Measurements from ENCODE around the gene BCL11A.

DNA sequence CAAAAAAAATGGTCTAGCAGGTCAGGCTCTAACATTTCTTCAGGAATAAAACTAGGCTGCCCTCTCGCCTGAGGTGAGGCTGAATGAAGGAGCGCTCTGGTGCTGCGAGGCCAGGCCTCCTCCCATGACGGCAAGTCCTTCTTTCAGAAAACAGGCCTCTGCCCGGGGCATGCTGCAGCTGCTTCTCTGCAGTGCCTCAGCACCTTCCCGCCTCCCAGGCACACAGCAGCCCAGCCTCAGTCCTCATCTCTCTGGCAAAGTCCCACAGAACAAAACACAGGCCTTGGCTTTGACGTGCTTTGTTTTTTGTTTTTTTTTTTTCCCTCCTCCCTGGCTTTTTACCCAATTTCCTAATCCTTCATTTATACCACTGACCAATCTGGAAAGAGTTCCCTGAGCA, 74.8 kb downstream of the BCL11A start:
- TF ChIP-seq, protein P1, sequence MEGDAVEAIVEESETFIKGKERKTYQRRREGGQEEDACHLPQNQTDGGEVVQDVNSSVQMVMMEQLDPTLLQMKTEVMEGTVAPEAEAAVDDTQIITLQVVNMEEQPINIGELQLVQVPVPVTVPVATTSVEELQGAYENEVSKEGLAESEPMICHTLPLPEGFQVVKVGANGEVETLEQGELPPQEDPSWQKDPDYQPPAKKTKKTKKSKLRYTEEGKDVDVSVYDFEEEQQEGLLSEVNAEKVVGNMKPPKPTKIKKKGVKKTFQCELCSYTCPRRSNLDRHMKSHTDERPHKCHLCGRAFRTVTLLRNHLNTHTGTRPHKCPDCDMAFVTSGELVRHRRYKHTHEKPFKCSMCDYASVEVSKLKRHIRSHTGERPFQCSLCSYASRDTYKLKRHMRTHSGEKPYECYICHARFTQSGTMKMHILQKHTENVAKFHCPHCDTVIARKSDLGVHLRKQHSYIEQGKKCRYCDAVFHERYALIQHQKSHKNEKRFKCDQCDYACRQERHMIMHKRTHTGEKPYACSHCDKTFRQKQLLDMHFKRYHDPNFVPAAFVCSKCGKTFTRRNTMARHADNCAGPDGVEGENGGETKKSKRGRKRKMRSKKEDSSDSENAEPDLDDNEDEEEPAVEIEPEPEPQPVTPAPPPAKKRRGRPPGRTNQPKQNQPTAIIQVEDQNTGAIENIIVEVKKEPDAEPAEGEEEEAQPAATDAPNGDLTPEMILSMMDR (IDR thresholded peaks at IDR 0.05; ENCODE audit: low read depth, low read length, missing input control): no peak
- TF ChIP-seq, protein P2, sequence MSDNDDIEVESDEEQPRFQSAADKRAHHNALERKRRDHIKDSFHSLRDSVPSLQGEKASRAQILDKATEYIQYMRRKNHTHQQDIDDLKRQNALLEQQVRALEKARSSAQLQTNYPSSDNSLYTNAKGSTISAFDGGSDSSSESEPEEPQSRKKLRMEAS (IDR thresholded peaks at IDR 0.05): no peak
- TF ChIP-seq EGR1 (IDR thresholded peaks at IDR 0.05; ENCODE audit: low read depth in 2 of 2): no peak
- no peak for TF ChIP-seq JUND (IDR thresholded peaks at IDR 0.05)
- TF ChIP-seq, protein P3, sequence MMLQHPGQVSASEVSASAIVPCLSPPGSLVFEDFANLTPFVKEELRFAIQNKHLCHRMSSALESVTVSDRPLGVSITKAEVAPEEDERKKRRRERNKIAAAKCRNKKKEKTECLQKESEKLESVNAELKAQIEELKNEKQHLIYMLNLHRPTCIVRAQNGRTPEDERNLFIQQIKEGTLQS (IDR thresholded peaks at IDR 0.05): no peak
- no peak for TF ChIP-seq GABPA (IDR thresholded peaks at IDR 0.05 in 1 of 2, conservative IDR thresholded peaks at IDR 0.05 in 1 of 2)
- no peak for TF ChIP-seq FOXA2 (IDR thresholded peaks at IDR 0.05)
- TF ChIP-seq FOXA1 (IDR thresholded peaks at IDR 0.05): no peak
- no peak for TF ChIP-seq RAD21 (IDR thresholded peaks at IDR 0.05)
- no peak for TF ChIP-seq YY1 (IDR thresholded peaks at IDR 0.05)
- TF ChIP-seq, protein P4, sequence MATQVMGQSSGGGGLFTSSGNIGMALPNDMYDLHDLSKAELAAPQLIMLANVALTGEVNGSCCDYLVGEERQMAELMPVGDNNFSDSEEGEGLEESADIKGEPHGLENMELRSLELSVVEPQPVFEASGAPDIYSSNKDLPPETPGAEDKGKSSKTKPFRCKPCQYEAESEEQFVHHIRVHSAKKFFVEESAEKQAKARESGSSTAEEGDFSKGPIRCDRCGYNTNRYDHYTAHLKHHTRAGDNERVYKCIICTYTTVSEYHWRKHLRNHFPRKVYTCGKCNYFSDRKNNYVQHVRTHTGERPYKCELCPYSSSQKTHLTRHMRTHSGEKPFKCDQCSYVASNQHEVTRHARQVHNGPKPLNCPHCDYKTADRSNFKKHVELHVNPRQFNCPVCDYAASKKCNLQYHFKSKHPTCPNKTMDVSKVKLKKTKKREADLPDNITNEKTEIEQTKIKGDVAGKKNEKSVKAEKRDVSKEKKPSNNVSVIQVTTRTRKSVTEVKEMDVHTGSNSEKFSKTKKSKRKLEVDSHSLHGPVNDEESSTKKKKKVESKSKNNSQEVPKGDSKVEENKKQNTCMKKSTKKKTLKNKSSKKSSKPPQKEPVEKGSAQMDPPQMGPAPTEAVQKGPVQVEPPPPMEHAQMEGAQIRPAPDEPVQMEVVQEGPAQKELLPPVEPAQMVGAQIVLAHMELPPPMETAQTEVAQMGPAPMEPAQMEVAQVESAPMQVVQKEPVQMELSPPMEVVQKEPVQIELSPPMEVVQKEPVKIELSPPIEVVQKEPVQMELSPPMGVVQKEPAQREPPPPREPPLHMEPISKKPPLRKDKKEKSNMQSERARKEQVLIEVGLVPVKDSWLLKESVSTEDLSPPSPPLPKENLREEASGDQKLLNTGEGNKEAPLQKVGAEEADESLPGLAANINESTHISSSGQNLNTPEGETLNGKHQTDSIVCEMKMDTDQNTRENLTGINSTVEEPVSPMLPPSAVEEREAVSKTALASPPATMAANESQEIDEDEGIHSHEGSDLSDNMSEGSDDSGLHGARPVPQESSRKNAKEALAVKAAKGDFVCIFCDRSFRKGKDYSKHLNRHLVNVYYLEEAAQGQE (IDR thresholded peaks at IDR 0.05): no peak
- TF ChIP-seq, protein P5, sequence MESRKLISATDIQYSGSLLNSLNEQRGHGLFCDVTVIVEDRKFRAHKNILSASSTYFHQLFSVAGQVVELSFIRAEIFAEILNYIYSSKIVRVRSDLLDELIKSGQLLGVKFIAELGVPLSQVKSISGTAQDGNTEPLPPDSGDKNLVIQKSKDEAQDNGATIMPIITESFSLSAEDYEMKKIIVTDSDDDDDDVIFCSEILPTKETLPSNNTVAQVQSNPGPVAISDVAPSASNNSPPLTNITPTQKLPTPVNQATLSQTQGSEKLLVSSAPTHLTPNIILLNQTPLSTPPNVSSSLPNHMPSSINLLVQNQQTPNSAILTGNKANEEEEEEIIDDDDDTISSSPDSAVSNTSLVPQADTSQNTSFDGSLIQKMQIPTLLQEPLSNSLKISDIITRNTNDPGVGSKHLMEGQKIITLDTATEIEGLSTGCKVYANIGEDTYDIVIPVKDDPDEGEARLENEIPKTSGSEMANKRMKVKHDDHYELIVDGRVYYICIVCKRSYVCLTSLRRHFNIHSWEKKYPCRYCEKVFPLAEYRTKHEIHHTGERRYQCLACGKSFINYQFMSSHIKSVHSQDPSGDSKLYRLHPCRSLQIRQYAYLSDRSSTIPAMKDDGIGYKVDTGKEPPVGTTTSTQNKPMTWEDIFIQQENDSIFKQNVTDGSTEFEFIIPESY (IDR thresholded peaks at IDR 0.05): no peak
- TF ChIP-seq HNF4G (IDR thresholded peaks at IDR 0.05): no peak

Data from liver (tissue), 3 donors.